ENCODE data around the gene ABLIM2. TPM values are rescaled to one million over a fixed set of nuclear protein-coding genes. Genes with fewer than 3 reads are reported as not detected.

The ABLIM2 gene
- total RNA-seq, 2 donors from 2014 or later: 0.34 to 0.60 TPM

DNA sequence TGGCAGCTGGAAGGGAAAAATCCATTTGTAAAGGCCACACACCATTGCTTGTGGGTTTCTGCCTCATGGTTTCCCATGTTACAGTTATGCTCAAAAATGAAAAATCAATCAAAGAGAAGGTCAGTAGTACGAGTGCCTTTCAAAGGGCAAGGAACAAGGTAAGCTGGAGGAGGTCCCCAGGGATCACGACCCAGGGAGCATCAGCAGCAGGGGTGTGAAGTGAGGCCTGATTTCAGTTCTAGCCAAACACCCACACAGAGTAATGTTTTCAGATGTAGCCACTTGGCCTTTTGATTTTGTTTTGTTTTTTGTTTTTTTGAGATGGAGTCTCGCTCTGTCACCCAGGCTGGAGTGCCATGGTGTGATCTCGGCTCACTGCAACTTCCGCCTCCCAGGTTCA, 149.5 kb downstream of the ABLIM2 start:
- Mint-ChIP-seq H3K27me3 (ENCODE audit: low read depth) (no peaks in the 10 kb centered on the region), H3K4me3 (no peak overlapping the region), H3K4me1 (ENCODE audit: low read depth) (no peaks in the 10 kb centered on the region), H3K9me3 (no peaks in the 10 kb centered on the region), H3K36me3 (ENCODE audit: insufficient read depth in 2 of 2) (no peaks in the 10 kb centered on the region), H3K27ac (no peak overlapping the region)
- DNase-seq: no peak
- ATAC-seq (replicated peaks in 1 of 2): no peak

GRCh38 chr4:8008391-8008790, 150.2 kb downstream of the ABLIM2 start:
- Mint-ChIP-seq H3K9me3 (no peaks in the 10 kb centered on the region), H3K27ac (no peak overlapping the region), H3K36me3 (ENCODE audit: insufficient read depth in 2 of 2) (no peaks in the 10 kb centered on the region), H3K4me1 (ENCODE audit: low read depth) (no peaks in the 10 kb centered on the region), H3K4me3 (no peak overlapping the region), H3K27me3 (ENCODE audit: low read depth) (no peaks in the 10 kb centered on the region)
- DNase-seq (no peak), ATAC-seq (replicated peaks in 1 of 2) (no peak)

DNA sequence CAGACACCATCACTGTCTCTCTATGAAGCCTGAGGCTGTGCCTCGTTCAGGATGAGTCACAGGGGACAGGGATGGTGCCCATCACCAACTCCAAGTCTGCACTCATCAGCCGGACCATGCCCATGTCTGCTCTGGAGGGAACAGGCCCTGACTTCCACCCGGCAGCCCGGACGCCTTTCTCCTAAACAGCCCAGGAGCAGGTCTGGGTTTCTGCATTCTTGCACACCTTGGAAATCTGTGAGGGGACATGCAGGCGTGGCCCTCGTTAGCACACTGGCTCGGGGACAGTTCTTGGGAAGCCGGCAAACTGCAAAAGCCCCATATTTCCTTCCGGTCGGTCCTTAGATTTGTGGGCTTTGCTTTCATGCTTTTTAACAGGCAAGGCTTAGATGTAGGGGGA, 151.0 kb downstream of the ABLIM2 start:
- no peak overlapping the region for H3K4me3 Mint-ChIP-seq
- DNase-seq (no peak), ATAC-seq (replicated peaks in 1 of 2) (no peak)
- no peaks in the 10 kb centered on the region for H3K9me3 Mint-ChIP-seq
- H3K27ac Mint-ChIP-seq: no peak overlapping the region
- peaks cover 5% of the 10 kb centered on the region for H3K27me3 Mint-ChIP-seq (ENCODE audit: low read depth)
- H3K36me3 Mint-ChIP-seq (ENCODE audit: insufficient read depth in 2 of 2): no peaks in the 10 kb centered on the region
- no peaks in the 10 kb centered on the region for H3K4me1 Mint-ChIP-seq (ENCODE audit: low read depth)

DNA sequence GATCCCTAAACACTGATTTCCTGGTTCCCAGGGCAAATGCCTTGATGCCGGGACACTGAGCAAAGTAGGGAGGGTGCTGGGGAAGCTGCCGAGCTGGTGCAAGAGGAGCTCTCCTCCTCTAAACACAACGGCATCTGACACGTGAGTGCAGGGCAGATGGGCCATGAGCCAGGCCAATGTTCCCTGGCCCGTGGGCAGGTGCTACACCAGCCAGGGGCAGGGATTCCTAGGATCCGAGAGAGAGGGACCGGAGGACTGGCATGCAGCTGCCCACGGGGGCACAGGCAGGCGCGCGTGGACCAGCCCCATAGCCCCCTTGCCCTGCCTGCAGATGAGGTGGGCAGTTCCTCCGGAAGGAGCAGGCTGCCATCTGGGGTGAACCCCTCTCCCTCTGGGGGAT, 152.1 kb downstream of the ABLIM2 start:
- no peak for ATAC-seq (replicated peaks in 1 of 2)
- Mint-ChIP-seq H3K9me3 (no peaks in the 10 kb centered on the region), H3K27me3 (ENCODE audit: low read depth) (peaks cover 7% of the 10 kb centered on the region)

DNA sequence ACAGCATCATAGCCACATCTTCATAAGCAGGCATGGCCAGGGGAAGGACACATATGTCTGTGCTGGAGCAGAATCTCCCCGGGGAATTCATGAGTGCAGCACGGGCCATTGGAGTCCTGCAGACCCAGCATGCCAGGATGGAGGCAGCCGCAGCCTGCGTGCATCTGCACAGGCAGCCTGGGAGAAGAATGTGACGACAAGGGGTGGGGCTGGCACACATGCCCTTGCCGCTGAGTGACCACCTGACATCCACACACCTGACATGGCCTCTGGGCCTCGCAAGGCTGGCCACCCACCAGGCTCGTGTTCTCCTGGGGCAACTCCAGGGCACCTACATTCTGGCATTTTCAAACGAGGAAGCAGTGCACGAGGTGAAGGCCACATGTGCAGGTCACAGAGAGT, 152.8 kb downstream of the ABLIM2 start:
- Mint-ChIP-seq H3K27ac (no peak overlapping the region), H3K27me3 (ENCODE audit: low read depth) (peaks cover 7% of the 10 kb centered on the region), H3K4me3 (no peak overlapping the region), H3K36me3 (ENCODE audit: insufficient read depth in 2 of 2) (no peaks in the 10 kb centered on the region), H3K4me1 (ENCODE audit: low read depth) (no peaks in the 10 kb centered on the region), H3K9me3 (no peaks in the 10 kb centered on the region)
- ATAC-seq (replicated peaks in 1 of 2): no peak
- no peak for DNase-seq

More for the DNA sequence above, 152.1 kb downstream of the ABLIM2 start:
- H3K36me3 Mint-ChIP-seq (ENCODE audit: insufficient read depth in 2 of 2): no peaks in the 10 kb centered on the region
- no peak overlapping the region for H3K4me3 Mint-ChIP-seq
- no peak for DNase-seq
- H3K4me1 Mint-ChIP-seq (ENCODE audit: low read depth): no peaks in the 10 kb centered on the region
- H3K27ac Mint-ChIP-seq: no peak overlapping the region

DNA sequence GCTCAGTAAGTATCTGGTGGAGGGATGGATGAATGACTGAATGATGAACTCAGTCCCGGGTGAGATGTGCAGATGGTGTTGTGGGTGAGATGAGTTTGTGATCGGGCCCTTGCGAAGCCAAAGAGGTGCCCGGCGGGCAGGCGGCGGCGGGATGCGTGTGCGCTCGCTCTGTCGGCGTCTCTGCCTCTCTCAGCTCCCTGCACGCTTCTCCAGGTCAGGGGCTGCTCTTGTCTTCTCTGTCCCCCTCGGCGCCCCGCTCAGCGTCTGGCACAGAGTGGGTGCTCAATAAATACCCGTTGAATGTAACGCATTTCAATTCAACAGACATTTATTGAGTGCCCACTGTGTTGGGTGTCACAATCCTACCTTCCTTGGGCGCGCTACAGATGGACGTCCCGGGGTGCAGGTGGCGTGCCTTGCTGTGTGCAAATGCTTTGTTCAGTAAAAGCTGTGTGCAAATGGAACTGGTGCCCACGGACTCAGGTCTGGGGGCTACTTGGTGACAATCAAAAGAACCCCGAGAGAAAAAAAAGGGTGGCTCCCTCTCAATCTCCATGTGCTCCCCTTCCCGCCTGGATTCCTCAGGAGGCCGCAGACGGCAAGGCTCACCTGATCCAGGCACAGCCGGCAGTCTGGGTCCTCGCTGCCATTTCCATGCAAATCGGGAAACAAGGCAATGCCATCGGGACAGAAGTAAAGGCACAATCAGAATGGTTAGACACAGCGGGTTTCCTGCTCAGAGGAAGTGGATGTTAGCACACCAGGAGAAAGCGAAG, 153.4 kb downstream of the ABLIM2 start:
- H3K9me3 Mint-ChIP-seq: no peaks in the 10 kb centered on the region
- H3K4me3 Mint-ChIP-seq: no peak overlapping the region
- H3K27me3 Mint-ChIP-seq (ENCODE audit: low read depth): peaks cover 7% of the 10 kb centered on the region
- no peak overlapping the region for H3K27ac Mint-ChIP-seq
- no peaks in the 10 kb centered on the region for H3K4me1 Mint-ChIP-seq (ENCODE audit: low read depth)
- H3K36me3 Mint-ChIP-seq (ENCODE audit: insufficient read depth in 2 of 2): no peaks in the 10 kb centered on the region
- DNase-seq (no peak), ATAC-seq (replicated peaks in 1 of 2) (no peak)

GRCh38 chr4:8004066-8004465, 154.5 kb downstream of the ABLIM2 start:
- no peaks in the 10 kb centered on the region for H3K4me1 Mint-ChIP-seq (ENCODE audit: low read depth)
- DNase-seq (no peak), ATAC-seq (replicated peaks in 1 of 2) (no peak)
- no peaks in the 10 kb centered on the region for H3K36me3 Mint-ChIP-seq (ENCODE audit: insufficient read depth in 2 of 2)
- H3K27me3 Mint-ChIP-seq (ENCODE audit: low read depth): peaks cover 7% of the 10 kb centered on the region
- no peaks in the 10 kb centered on the region for H3K9me3 Mint-ChIP-seq
- H3K4me3 Mint-ChIP-seq: no peak overlapping the region
- H3K27ac Mint-ChIP-seq: no peak overlapping the region

- H3K4me3 Mint-ChIP-seq: no peak overlapping the region
Observed at GRCh38 chr4:8002525-8003309, 155.9 kb downstream of the ABLIM2 start.

DNA sequence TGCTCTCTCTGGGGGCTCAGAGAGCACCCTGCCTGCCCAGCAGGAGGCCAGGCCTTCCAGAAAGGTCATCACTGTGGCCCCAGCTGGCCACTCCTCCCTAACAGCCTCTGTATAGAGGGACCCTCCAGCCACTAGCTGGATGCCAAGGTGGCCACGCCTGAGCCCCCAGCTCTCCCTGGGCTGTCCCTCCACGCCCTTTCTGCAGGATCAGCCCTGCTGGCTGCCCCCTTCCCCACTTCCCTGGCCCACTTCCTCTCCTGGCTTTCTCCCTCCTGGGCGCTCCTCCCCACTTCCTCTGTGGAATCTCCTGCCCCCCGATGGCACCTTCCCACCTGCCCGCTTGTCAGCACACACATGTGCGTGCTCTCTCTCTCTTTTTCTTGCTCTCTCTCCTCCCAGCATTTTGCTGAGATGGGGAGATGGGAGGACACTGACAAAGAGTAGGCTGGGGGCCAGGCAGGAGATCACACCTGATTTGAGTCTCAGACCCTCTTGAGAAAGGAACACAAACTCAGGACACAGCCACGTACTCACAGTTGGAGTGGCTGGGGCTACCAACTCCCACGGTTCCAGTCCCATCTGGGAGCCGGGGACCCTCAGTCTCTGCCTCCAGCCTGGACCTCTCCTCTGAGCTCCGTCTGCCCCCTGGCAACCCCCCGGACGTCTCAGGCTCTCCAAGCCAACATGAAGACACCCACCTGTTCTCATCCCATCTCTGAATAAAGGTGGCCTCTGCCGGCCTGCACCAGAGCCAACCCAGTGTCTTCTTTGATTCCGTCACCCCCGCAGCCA, 156.9 kb downstream of the ABLIM2 start:
- no peak overlapping the region for H3K27ac Mint-ChIP-seq

More at GRCh38 chr4:8002525-8003309, 155.9 kb downstream of the ABLIM2 start:
- Mint-ChIP-seq H3K27ac (no peak overlapping the region), H3K4me1 (ENCODE audit: low read depth) (no peaks in the 10 kb centered on the region), H3K9me3 (peaks cover 0 to 1% of the 10 kb centered on the region in 2 donors), H3K36me3 (ENCODE audit: insufficient read depth in 2 of 2) (no peaks in the 10 kb centered on the region), H3K27me3 (ENCODE audit: low read depth) (peaks cover 7% of the 10 kb centered on the region)
- ATAC-seq (replicated peaks in 1 of 2) (no peak), DNase-seq (no peak)

DNA sequence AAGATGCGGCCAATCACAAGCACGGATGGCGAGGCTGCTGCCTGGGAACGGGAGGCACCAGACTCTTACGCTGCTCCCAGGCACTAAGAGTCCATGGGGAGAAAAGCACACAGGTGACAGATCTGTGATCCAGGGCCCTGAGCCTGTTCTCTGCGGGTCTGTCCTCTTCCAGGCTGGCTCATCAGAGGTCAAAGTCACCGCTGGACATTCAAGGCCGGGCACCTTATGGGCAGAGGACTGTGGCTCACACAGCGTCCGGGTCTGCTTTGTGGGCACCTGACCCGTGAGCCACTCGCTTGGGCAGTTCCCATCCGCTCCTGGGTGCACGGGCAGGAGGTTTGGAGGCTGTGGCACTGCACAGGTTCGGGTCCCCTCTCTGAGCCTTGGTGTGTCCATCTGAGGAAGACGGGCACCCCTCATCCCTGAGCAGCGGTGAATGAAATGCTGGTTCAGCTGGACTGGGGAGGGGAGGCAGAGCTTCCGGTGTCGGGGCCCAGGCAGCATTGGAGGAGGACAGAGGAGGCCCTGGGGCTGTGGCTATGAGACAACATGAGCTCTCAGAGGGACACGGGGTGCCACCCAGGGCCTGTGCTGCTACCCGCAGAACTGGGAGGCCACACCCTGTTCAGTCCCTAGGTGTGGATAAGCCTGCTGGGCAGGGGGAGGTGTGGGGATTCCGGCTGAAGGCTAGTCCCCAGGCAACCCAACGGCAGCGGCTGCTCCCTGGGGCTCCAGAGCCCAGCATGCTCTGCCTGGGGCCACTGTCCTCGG, 157.7 kb downstream of the ABLIM2 start:
- Mint-ChIP-seq H3K27me3 (ENCODE audit: low read depth) (peaks cover 7% of the 10 kb centered on the region), H3K36me3 (ENCODE audit: insufficient read depth in 2 of 2) (no peaks in the 10 kb centered on the region)

More for the DNA sequence above, 156.9 kb downstream of the ABLIM2 start:
- no peaks in the 10 kb centered on the region for H3K36me3 Mint-ChIP-seq (ENCODE audit: insufficient read depth in 2 of 2)
- H3K4me3 Mint-ChIP-seq: no peak overlapping the region
- peaks cover 0 to 1% of the 10 kb centered on the region in 2 donors for H3K9me3 Mint-ChIP-seq
- peaks cover 7% of the 10 kb centered on the region for H3K27me3 Mint-ChIP-seq (ENCODE audit: low read depth)
- H3K4me1 Mint-ChIP-seq (ENCODE audit: low read depth): no peaks in the 10 kb centered on the region
- no peak for DNase-seq
- no peak for ATAC-seq (replicated peaks in 1 of 2)

DNA sequence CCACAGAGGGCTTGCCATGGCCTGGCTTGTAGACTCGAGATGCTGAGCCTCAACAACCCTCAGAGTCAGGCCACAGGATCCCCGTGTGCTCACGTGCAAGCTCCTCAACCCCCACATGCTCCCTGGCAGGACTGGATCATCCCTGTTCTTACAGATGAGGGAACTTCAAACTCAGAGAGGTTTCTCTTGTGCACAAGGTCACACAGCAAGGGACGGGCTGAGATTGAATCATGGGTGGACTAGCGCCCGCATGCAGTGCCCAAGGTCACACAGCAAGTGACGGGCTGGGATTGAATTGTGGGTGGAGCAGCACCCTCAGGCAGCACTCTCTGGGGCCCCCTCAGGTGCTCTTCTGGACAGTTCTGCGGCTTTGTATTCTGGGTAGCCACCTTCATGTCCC, 158.4 kb downstream of the ABLIM2 start:
- Mint-ChIP-seq H3K27me3 (ENCODE audit: low read depth) (peaks cover 7% of the 10 kb centered on the region), H3K4me1 (ENCODE audit: low read depth) (no peaks in the 10 kb centered on the region), H3K36me3 (ENCODE audit: insufficient read depth in 2 of 2) (no peaks in the 10 kb centered on the region), H3K4me3 (no peak overlapping the region), H3K9me3 (peaks cover 0 to 1% of the 10 kb centered on the region in 2 donors), H3K27ac (no peak overlapping the region)
- DNase-seq (no peak), ATAC-seq (replicated peaks in 1 of 2) (no peak)

More for the DNA sequence above, 157.7 kb downstream of the ABLIM2 start:
- ATAC-seq (replicated peaks in 1 of 2) (no peak), DNase-seq (no peak)
- H3K4me3 Mint-ChIP-seq: no peak overlapping the region
- peaks cover 0 to 1% of the 10 kb centered on the region in 2 donors for H3K9me3 Mint-ChIP-seq
- H3K27ac Mint-ChIP-seq: no peak overlapping the region
- no peaks in the 10 kb centered on the region for H3K4me1 Mint-ChIP-seq (ENCODE audit: low read depth)

GRCh38 chr4:7999695-8000094, 158.9 kb downstream of the ABLIM2 start:
- no peak for DNase-seq
- peaks cover 7% of the 10 kb centered on the region for H3K27me3 Mint-ChIP-seq (ENCODE audit: low read depth)
- no peak for ATAC-seq (replicated peaks in 1 of 2)
- no peaks in the 10 kb centered on the region for H3K36me3 Mint-ChIP-seq (ENCODE audit: insufficient read depth in 2 of 2)
- H3K4me1 Mint-ChIP-seq (ENCODE audit: low read depth): no peaks in the 10 kb centered on the region
- no peak overlapping the region for H3K4me3 Mint-ChIP-seq
- no peak overlapping the region for H3K27ac Mint-ChIP-seq
- peaks cover 0 to 1% of the 10 kb centered on the region in 2 donors for H3K9me3 Mint-ChIP-seq

Measured in activated T-cell treated with anti-CD3 and anti-CD28 coated beads, Interleukin-2, amount 50 U/mL, for 72 hours (primary cell).